Kidney epithelial cell (primary cell): ENCODE data around the gene CLCA1. TPM values are rescaled to one million over a fixed set of nuclear protein-coding genes. Genes with fewer than 3 reads are reported as not detected.

Experiments
- DNase-seq: peaks from one replicate; pipeline ENCODE4 v3.0.0-alpha.2; 2010; ENCODE audit warnings: low read depth
- H3K27me3 ChIP-seq: 2 replicates; pipeline ENCODE4 v1.6.0; 2011; ENCODE audit warnings: low read length; ENCODE audit not compliant: control insufficient read depth, insufficient read depth
- H3K36me3 ChIP-seq: 2 replicates; pipeline ENCODE4 v1.5.1; 2011; ENCODE audit warnings: low read length; ENCODE audit not compliant: control insufficient read depth, insufficient read depth
- H3K4me3 ChIP-seq: 2 replicates; pipeline ENCODE4 v1.5.1; 2011; ENCODE audit warnings: low read depth, mild to moderate bottlenecking, control low read depth, low read length
- total RNA-seq: library from RNA; depleted of rRNA; stranded (reverse); fragments of >200 nt; gene quantifications from 2 replicates; pipeline ENCODE4 v1.2.3, GENCODE V29; 2015
- TF ChIP-seq, protein P1 (sequence below): IDR thresholded peaks from 2 replicates; pipeline ENCODE4 v1.5.1; 2011; ENCODE audit warnings: mild to moderate bottlenecking, moderate library complexity, low read length, control low read depth, inconsistent platforms; ENCODE audit not compliant: insufficient read depth, poor library complexity, severe bottlenecking

CLCA1 gene
- total RNA-seq, 1 donor from 2014 or later, result not detected

DNA sequence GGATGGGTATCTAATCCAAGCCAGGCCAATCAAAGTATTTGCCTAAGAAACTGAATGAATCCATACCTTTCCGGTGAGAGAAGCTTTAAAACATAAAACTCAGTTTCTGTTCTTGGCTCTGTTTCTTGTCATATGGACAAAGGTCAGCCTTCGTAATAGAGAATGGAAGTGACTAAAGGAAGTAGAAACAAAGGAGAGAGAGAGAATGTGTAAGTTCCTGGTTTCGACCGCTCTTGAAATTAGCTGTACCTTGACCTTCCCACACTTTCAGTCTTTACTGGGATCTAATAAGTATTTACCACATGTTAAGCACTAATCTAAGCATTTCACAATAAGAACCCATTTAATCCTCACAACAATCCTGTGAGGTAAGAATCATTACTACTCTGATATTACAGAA, 58.6 kb downstream of the CLCA1 start:
- Histone ChIP-seq H3K36me3 (no peaks in the 10 kb centered on the region), H3K27me3 (no peaks in the 10 kb centered on the region), H3K4me3 (no peak overlapping the region)
- TF ChIP-seq, protein P1, sequence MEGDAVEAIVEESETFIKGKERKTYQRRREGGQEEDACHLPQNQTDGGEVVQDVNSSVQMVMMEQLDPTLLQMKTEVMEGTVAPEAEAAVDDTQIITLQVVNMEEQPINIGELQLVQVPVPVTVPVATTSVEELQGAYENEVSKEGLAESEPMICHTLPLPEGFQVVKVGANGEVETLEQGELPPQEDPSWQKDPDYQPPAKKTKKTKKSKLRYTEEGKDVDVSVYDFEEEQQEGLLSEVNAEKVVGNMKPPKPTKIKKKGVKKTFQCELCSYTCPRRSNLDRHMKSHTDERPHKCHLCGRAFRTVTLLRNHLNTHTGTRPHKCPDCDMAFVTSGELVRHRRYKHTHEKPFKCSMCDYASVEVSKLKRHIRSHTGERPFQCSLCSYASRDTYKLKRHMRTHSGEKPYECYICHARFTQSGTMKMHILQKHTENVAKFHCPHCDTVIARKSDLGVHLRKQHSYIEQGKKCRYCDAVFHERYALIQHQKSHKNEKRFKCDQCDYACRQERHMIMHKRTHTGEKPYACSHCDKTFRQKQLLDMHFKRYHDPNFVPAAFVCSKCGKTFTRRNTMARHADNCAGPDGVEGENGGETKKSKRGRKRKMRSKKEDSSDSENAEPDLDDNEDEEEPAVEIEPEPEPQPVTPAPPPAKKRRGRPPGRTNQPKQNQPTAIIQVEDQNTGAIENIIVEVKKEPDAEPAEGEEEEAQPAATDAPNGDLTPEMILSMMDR, result no peak
- no peak for DNase-seq

DNA sequence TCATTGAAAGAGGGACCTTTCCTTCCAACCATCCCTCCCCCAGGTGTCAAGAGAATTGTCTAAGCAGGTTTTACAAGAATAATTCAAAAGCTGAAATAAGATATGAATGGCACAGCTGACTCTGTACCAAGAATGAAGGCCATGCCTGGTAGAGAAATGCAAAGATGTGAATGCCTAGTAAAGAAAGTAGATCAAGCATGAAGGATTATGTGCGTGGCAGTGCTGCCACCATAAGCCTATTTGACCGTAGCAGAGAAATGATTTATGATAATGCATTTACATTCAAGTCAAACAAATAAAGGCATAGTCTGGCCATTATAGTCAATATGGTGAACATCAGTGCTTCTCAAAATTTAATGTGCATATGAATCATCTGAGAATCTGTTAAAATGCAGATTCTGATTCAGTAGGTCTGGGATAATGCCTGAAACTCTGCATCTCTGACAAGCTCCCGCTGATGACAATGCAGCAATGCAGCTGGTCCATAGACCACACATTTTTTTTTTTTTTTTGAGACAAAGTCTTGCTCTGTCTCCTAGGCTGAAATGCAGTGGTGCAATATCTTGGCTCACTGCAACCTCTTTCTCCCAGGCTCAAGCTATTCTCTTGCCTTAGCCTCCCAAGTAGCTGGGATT, 61.6 kb downstream of the CLCA1 start:
- no peak overlapping the region for H3K4me3 ChIP-seq
- TF ChIP-seq, protein P1, result no peak
- DNase-seq, result no peak

DNA sequence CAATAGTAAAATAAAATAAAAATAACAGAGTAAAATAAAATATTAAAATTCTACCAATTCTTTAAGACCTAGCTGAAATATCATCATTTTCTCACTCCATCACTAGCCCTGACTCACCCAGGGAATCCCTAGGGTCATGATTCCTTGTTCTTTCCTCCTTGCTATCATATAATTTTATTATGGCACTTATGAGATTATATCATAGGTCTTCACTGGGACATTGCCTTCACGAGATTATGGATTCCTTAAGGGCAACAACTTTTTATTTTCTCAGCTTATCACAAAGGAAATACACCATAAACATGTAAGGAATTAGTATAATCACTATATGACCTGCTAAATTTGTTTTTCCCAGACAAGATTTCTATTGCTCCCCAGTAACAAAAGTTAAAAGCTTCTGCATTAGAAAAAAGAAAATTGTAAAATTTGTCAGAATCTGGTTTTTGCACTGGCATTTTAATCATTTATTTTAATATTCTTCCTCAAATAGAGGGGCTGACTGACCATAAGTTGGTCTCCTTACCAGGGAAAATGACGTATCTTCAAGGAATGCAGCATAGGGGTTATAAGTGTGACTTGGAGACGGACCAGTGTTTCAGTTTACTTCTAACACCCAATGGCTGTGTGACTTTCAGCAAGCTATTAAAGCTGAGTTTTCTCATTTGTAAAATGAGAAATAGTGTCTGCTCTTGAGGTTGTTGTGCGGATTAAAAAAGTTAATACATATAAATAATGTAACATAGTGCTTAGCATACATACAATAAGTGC, 69.4 kb downstream of the CLCA1 start:
- no peak overlapping the region for H3K4me3 ChIP-seq
- H3K36me3 ChIP-seq, result no peaks in the 10 kb centered on the region
- H3K27me3 ChIP-seq, result no peaks in the 10 kb centered on the region
- no peak for DNase-seq
- TF ChIP-seq, protein P1, result no peak

More for the DNA sequence above, 61.6 kb downstream of the CLCA1 start:
- Histone ChIP-seq H3K36me3 (no peaks in the 10 kb centered on the region), H3K27me3 (no peaks in the 10 kb centered on the region)

DNA sequence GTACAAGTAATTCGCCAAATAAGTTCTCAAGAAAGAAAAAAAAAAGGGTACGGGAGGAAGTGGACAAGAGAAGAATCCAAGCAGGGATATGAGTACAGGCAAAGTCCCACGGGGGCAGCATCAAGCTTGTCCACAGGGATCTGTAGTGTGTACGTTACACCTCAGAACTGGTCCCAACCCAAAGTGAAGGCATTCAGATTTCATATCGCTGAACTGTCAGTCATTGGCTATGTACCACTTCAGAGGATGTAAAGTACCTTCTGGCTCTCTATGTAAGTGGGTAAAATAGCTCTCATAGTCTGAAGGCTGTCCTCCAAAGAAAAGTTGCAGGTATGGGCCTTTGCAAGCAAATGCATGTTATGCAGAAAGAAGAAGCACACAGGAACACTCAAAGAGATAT, 70.0 kb downstream of the CLCA1 start:
- no peaks in the 10 kb centered on the region for H3K36me3 ChIP-seq
- H3K27me3 ChIP-seq, result no peaks in the 10 kb centered on the region
- DNase-seq, result no peak
- TF ChIP-seq, protein P1, result no peak
- no peak overlapping the region for H3K4me3 ChIP-seq

DNA sequence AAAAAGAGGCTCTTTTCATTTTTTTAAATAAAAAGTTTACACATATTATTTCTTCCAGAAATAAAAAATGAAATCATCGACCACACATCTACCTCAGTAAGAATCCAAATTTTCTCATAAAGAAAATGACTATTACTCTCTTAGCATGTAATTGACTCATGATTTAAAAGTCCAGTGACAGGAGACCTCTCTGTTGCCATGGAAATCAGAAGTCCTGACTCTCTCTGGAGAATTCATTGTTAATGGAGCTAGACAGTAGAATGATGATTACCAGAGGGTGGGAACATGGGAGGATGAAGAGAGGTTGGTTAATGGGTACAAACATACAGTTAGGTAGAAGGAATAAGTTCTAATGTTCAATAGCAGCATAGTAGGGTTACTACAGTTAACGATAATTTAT, 73.1 kb downstream of the CLCA1 start:
- H3K36me3 ChIP-seq, result no peaks in the 10 kb centered on the region
- DNase-seq, result no peak
- no peak overlapping the region for H3K4me3 ChIP-seq
- TF ChIP-seq, protein P1, result no peak
- no peaks in the 10 kb centered on the region for H3K27me3 ChIP-seq
